Measurements from ENCODE around the gene BRD3OS. TPM values are rescaled to one million over a fixed set of nuclear protein-coding genes. Genes with fewer than 3 reads are reported as not detected.

Gene BRD3OS
- total RNA-seq, 6 donors from 2014 or later: 7.0 to 17.8 (median 11.6) TPM

GRCh38 chr9:134029248-134030226 is 4.3 kb downstream of the BRD3OS start:
- ATAC-seq (ENCODE audit: low FRiP score in 2 of 2): no peak
- peaks cover 7 to 12% (median 9%) of the 10 kb centered on the region in 4 donors for H3K4me1 ChIP-seq
- TF ChIP-seq CTCF (IDR thresholded peaks at IDR 0.05): no peak
- TF ChIP-seq POLR2A (IDR thresholded peaks at IDR 0.05): no peak
- no peak for TF ChIP-seq POLR2AphosphoS5 (IDR thresholded peaks at IDR 0.05)
- no peak for TF ChIP-seq EP300 (IDR thresholded peaks at IDR 0.05)
- no peaks in the 10 kb centered on the region for H3K27me3 ChIP-seq
- WGBS, 2 donors: 92% methylated on average over 17 to 21 of the region's 21 CpGs
- peaks cover 14 to 54% (median 42%) of the 10 kb centered on the region in 4 donors for H3K36me3 ChIP-seq
- peak in 1 of 2 donors; percentile 78 for DNase-seq
- no peak overlapping the region for H3K4me3 ChIP-seq
- no peaks in the 10 kb centered on the region for H3K9me3 ChIP-seq
- H3K27ac ChIP-seq: no peak overlapping the region

- Histone ChIP-seq H3K36me3 (peaks cover 23 to 68% (median 56%) of the 10 kb centered on the region in 4 donors), H3K4me3 (no peak overlapping the region), H3K27ac (no peak overlapping the region), H3K27me3 (no peaks in the 10 kb centered on the region), H3K4me1 (peaks cover 5 to 7% (median 5%) of the 10 kb centered on the region in 4 donors), H3K9me3 (no peaks in the 10 kb centered on the region)
- WGBS, 2 donors: 88 to 92% methylated on average over 27 to 29 of the region's 29 CpGs
- no peak for TF ChIP-seq EP300 (IDR thresholded peaks at IDR 0.05)
- no peak for TF ChIP-seq CTCF (IDR thresholded peaks at IDR 0.05)
- TF ChIP-seq POLR2A (IDR thresholded peaks at IDR 0.05): no peak
- no peak for TF ChIP-seq POLR2AphosphoS5 (IDR thresholded peaks at IDR 0.05)
- DNase-seq: peak in 1 of 2 donors; percentile 75
- no peak for ATAC-seq (ENCODE audit: low FRiP score in 2 of 2)
These were observed 5.7 kb downstream of the BRD3OS start for GRCh38 chr9:134030821-134031470.

- Histone ChIP-seq H3K36me3 (peaks cover 23 to 77% (median 62%) of the 10 kb centered on the region in 4 donors), H3K4me1 (no peaks in the 10 kb centered on the region), H3K27ac (no peak overlapping the region), H3K9me3 (no peaks in the 10 kb centered on the region), H3K4me3 (no peak overlapping the region), H3K27me3 (no peaks in the 10 kb centered on the region)
- DNase-seq (no peak), ATAC-seq (ENCODE audit: low FRiP score in 2 of 2) (no peak)
- TF ChIP-seq CTCF (IDR thresholded peaks at IDR 0.05) (no peak), POLR2A (IDR thresholded peaks at IDR 0.05) (no peak)
- WGBS, 2 donors: 90 to 93% methylated on average over 12 to 14 of the region's 14 CpGs
These were observed 6.5 kb downstream of the BRD3OS start for GRCh38 chr9:134031783-134032182.

- H3K4me3 ChIP-seq: no peak overlapping the region
- no peak for TF ChIP-seq POLR2AphosphoS5 (IDR thresholded peaks at IDR 0.05)
- peaks cover 23 to 85% (median 63%) of the 10 kb centered on the region in 4 donors for H3K36me3 ChIP-seq
- H3K27me3 ChIP-seq: no peaks in the 10 kb centered on the region
- H3K4me1 ChIP-seq: no peaks in the 10 kb centered on the region
- ATAC-seq (ENCODE audit: low FRiP score in 2 of 2) (no peak), DNase-seq (peak in 1 of 2 donors; percentile 44)
- no peaks in the 10 kb centered on the region for H3K9me3 ChIP-seq
- H3K27ac ChIP-seq: no peak overlapping the region
- 92 to 95% methylated on average over 40 of the region's 40 CpGs for WGBS, 2 donors
These were observed 7.4 kb downstream of the BRD3OS start for GRCh38 chr9:134032456-134033222.

All from upper lobe of left lung (tissue), 6 donors.